Activated T-cell treated with anti-CD3 and anti-CD28 coated beads, Interleukin-2, amount 50 U/mL, for 72 hours (primary cell): ENCODE results near the gene GRIK3. TPM values are rescaled to one million over a fixed set of nuclear protein-coding genes. Genes with fewer than 3 reads are reported as not detected.

Experiments used
- ATAC-seq, 2 donors: fragments of 150-1000 bp; cut with Tn5 transposase; replicated peaks in 1 of 2; 2 replicates each; pipeline ENCODE4 v1.10.0; 2021; ENCODE audit warnings: moderate library complexity in 2 of 2, mild to moderate bottlenecking in 1 of 2
- DNase-seq, 2 donors: peaks; one replicate each; pipeline ENCODE4 v3.0.0; 2021 to 2022; ENCODE audit warnings: mixed read lengths in 1 of 2
- H3K27ac Mint-ChIP-seq: one replicate; pipeline ENCODE4 v1.8.0; 2022; ENCODE audit warnings: mild to moderate bottlenecking, moderate library complexity, mixed read lengths
- H3K27me3 Mint-ChIP-seq: one replicate; pipeline ENCODE4 v1.8.0; 2022; ENCODE audit warnings: low read depth, mixed read lengths
- H3K36me3 Mint-ChIP-seq, 2 donors: one replicate each; pipeline ENCODE4 v1.8.0; 2022; ENCODE audit warnings: mixed read lengths in 2 of 2, mild to moderate bottlenecking in 1 of 2; ENCODE audit not compliant: insufficient read depth in 2 of 2
- H3K4me1 Mint-ChIP-seq: one replicate; pipeline ENCODE4 v1.8.0; 2022; ENCODE audit warnings: low read depth, mixed read lengths
- H3K4me3 Mint-ChIP-seq, 2 donors: one replicate each; pipeline ENCODE4 v1.8.0; 2022; ENCODE audit warnings: mild to moderate bottlenecking in 2 of 2, mixed read lengths in 2 of 2, moderate library complexity in 2 of 2
- H3K9me3 Mint-ChIP-seq, 2 donors: one replicate each; pipeline ENCODE4 v1.8.0; 2022; ENCODE audit warnings: mixed read lengths in 2 of 2
- total RNA-seq, 2 donors: library from RNA; stranded (reverse); gene quantifications; one replicate each; pipeline ENCODE4 v1.2.3, GENCODE V29; 2022

Gene GRIK3
- total RNA-seq, 2 donors from 2014 or later, result not detected

DNA sequence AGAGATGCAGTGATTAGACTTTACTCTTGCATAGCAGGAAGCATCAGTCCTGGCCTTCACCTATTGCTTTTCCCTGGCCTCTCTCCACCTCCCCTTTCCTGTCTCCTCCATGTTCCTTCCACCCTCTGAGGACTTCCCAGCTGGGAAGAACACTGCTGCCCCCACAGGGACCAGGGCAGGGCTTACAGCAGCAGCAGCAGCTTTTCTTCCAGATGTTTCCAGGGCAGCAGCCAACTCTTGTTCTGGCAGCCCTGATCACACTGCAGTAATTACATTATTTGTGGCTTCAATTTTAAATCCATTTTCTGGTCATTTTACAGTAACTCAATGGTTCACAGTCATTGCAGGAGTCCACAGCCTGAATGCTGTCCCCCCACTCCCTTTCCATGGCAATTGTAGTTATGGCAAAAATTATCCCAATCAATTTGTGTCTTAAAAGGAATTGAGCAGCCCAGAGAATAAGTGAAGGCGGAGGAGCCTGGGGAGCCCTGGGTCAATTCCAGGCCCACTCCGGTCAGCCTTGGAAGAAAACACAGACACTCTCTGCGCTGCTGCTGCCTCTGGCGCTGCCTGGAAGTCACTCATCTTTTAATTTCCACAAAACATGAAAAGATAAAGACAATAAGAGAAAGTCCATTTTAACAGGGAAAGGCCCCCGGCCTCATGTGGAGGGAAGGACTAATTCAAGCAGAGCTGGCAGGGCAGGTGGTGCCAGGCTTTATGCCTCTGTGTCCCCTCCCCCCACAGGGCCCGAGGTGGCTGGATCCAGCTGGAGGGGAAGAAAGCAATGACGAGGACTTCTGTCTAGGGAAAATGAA lies 148.6 kb downstream of the GRIK3 start:
- Mint-ChIP-seq H3K4me3 (no peak overlapping the region), H3K27me3 (peaks cover 18% of the 10 kb centered on the region), H3K4me1 (no peaks in the 10 kb centered on the region), H3K27ac (no peak overlapping the region), H3K9me3 (no peaks in the 10 kb centered on the region), H3K36me3 (no peaks in the 10 kb centered on the region)
- DNase-seq (no peak), ATAC-seq (no peak)

DNA sequence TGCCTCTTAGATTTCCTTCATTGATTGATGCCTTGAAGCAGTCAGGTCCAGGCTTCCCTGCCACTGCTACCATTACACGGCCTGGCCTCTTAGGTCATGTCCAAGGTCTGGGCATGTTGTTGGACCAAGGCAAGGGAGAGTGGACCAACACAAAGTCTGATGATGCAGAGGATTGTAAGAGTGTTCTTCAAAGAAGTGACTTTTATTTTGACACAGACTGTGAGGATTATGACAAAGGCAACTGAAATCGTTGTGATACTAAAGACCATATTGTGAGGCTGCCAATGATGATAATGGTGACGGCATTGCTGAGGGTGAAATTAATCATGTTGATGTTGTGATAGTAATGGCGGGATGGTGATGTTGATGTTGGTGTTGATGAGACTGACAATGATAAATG lies 149.5 kb downstream of the GRIK3 start:
- no peak overlapping the region for H3K27ac Mint-ChIP-seq
- ATAC-seq (no peak), DNase-seq (no peak)
- no peaks in the 10 kb centered on the region for H3K4me1 Mint-ChIP-seq
- H3K4me3 Mint-ChIP-seq, result no peak overlapping the region
- no peaks in the 10 kb centered on the region for H3K9me3 Mint-ChIP-seq
- H3K36me3 Mint-ChIP-seq, result no peaks in the 10 kb centered on the region
- H3K27me3 Mint-ChIP-seq, result peaks cover 23% of the 10 kb centered on the region

DNA sequence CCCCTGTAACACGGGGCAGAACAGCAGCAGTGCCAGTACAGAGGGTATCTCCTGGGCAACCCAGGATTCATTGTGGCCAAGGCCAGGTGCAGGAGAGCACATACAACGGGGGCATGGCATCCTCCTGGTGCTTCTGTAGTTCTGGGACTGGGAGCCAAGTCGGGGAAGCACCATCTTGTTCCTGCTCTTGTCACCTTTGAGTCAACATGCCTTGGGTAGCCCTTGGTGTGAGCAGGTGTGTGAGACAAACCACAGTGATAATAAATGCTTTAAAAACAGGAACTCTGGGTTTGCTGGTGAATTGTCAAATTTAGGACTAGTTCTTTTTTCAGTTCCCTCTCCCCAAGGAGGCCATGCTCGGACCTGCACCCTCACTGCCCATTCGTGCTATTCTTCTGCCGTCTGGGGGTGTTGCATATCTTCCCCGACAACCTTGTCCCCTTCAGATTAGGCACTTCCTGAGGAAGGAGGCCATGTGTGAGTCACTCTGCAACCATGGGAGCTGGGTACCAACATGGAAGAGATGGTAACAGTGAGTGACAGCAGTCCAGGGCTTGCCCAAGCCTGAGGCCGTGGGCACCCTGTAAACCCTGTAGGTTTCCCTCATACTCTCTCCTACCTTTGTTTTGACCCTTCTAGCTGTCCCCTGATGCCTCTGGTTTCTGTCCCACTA lies 150.2 kb downstream of the GRIK3 start:
- peaks cover 20% of the 10 kb centered on the region for H3K27me3 Mint-ChIP-seq
- no peak overlapping the region for H3K4me3 Mint-ChIP-seq
- H3K9me3 Mint-ChIP-seq, result no peaks in the 10 kb centered on the region
- no peaks in the 10 kb centered on the region for H3K36me3 Mint-ChIP-seq
- no peak overlapping the region for H3K27ac Mint-ChIP-seq
- no peak for DNase-seq
- no peaks in the 10 kb centered on the region for H3K4me1 Mint-ChIP-seq
- no peak for ATAC-seq

DNA sequence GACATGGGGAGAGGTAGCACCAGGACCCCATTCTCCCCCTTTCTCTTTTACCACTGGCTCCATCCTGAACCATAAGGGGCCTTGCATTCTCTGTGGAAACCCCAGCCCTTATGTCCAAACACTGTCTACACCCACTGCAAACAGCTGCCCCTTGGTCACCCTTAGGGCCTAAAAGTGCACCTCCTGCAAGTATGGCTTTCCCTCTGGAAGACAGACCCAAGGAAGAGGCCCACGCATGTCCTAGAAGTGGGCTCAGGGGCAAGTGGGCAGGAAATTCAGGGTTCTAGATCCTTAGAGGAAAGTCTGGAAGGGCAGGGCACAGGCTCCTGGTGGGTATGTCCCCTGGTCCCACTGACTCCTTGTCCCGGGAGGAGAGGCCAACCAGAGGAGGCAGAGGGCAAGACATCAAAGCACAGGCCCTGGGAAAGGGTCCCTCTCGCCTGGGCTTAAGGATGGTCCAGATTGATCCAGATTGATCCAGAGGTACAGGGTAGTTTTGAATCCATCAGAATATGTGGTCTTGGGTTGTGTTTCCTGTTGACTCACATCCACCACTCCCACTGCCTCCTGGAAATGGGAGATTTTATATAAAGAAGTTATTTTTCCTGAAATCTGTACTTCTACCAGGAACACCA lies 150.9 kb downstream of the GRIK3 start:
- DNase-seq (no peak), ATAC-seq (no peak)
- Mint-ChIP-seq H3K27ac (no peak overlapping the region), H3K27me3 (peaks cover 16% of the 10 kb centered on the region), H3K4me1 (no peaks in the 10 kb centered on the region), H3K4me3 (no peak overlapping the region), H3K36me3 (no peaks in the 10 kb centered on the region), H3K9me3 (no peaks in the 10 kb centered on the region)

DNA sequence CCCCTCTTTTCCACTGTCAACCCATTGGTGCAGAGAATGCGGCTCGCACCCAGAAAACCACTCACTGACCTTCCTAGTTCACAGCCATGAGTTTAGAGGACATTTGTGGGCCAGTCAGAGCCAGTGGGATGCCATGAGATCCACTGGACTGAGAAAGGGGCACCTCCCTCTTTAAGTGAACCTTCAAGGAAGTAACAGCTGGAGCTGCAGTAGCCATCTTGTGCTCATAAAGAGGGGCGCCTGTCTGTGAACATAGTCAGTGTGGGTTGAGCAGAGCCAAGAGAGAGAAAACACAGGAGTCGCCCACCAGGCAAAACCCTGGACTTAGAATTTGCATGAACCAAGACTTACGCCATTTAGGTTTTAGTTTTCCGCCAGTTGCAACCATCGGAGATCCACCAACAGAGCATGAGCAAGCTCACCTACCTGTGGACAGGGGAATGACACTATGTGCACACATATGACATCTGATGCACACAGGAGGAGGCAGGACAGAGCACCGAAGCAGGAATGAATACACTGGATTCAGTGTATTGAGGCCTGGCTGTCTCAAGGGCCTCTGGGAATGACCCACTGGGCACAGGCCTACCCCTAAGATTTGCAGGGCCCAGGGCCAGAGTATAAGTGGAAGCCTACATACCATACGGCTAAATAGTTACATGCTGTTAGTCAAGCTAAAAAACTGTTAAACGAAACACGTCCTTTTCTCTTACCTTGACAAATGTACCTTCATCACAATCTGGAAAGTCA lies 151.6 kb downstream of the GRIK3 start:
- Mint-ChIP-seq H3K27me3 (peaks cover 23% of the 10 kb centered on the region), H3K36me3 (no peaks in the 10 kb centered on the region), H3K4me3 (no peak overlapping the region), H3K27ac (no peak overlapping the region), H3K4me1 (no peaks in the 10 kb centered on the region), H3K9me3 (no peaks in the 10 kb centered on the region)
- DNase-seq (no peak), ATAC-seq (no peak)

DNA sequence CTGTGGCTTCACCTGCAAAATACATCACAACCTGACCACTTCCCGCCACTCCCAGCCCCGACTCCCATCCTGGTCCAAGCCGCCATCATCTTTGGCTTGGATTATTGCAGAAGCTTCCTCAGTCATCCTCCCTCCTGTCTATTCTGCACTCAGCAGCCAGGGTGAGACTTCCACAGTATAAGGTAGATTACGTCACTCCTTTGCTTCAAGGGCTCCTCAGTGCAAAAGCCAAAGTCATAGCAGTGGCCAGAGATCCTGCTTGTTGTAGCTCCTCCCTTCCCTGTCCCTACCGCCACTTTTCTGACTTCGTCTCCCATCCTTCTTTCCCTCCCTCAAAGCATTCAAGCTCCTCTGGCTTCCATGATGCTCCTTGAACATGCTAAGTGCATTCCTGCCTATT lies 152.8 kb downstream of the GRIK3 start:
- no peak overlapping the region for H3K27ac Mint-ChIP-seq
- peaks cover 33% of the 10 kb centered on the region for H3K27me3 Mint-ChIP-seq
- H3K36me3 Mint-ChIP-seq, result no peaks in the 10 kb centered on the region
- no peak overlapping the region for H3K4me3 Mint-ChIP-seq
- DNase-seq, result no peak
- ATAC-seq, result no peak
- H3K9me3 Mint-ChIP-seq, result no peaks in the 10 kb centered on the region
- no peaks in the 10 kb centered on the region for H3K4me1 Mint-ChIP-seq

DNA sequence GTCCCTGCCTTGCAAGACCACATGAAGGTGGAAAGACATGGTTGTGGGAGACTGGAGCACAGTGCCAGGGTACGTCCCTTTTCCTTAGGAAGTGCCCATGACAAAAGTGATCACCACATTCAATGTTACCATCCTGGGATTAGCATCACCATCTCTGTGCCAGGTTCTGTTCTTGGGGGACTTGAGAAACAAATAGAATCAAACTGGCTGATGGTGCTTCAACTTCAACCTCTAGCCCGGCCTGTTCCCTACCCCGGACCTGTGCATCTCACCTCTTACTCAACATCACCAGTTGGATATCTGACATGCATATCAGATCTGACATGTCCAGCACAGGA lies 153.3 kb downstream of the GRIK3 start:
- ATAC-seq (no peak), DNase-seq (no peak)
- Mint-ChIP-seq H3K4me3 (no peak overlapping the region), H3K4me1 (no peaks in the 10 kb centered on the region), H3K27me3 (peaks cover 33% of the 10 kb centered on the region), H3K27ac (no peak overlapping the region), H3K9me3 (no peaks in the 10 kb centered on the region), H3K36me3 (no peaks in the 10 kb centered on the region)

DNA sequence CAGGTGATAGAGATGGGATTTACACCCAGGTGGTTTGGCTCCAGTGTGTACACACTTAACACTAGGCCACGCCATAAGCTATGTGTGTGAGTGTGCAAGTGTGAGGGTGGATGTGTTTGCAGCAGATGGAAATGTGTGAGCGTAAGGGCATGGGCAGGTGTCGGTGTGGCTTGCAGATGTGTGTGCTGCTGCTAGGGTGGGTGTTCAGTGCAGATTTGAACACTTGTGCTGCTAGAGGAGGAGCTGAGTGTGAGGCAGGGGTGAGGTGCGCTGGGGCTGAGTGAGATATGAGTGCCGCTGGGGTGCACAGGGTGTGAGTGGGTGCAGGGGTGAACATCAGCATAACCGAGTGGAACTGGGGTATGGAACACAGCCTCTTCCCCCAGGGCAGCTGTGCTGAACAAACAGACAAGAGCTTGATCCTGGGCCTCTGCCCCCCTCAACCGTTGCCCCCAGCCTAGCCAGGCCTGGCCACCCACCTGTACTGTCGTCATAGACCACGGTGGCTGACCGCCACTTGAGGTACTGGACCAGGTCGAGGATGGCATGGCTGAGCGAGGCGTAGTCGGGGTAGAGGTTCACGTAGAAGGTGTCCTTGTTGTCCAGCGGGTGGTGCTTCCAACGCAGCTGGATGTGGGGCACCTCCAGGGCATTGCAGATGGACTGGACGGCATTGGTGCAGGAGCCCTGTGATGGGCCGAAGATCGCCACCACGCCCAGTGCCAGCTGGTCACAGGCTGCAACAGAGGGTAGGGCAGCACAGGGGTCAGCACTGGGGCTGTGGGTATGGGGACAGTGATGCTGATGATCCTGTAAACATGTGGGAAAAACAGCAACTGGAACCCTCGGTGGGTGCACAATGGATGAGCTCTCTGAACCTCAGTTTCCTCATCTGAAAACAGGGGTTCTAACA lies 153.9 kb downstream of the GRIK3 start:
- no peaks in the 10 kb centered on the region for H3K4me1 Mint-ChIP-seq

DNA sequence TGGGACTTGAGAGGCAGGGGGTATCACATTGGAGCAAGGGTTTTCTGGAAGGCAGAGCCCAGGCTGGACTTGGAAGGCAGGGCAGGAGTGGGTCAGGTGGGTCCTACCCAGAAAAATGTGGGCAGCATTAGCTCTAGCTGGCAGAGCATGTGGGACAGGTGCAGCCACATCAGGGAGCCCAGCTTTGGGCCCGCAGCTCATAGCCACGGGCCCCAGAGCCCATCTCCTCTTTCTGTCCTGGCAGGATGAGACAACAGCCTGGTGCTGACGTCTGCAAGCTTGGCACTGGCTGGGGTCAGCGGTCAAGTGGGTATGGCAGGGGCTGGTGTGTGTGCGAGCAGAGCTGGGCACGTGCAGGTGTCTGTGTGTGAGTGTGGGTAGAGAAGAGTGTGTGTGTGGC lies 154.7 kb downstream of the GRIK3 start:
- DNase-seq (no peak), ATAC-seq (no peak)
- peaks cover 33% of the 10 kb centered on the region for H3K27me3 Mint-ChIP-seq
- no peak overlapping the region for H3K27ac Mint-ChIP-seq
- H3K36me3 Mint-ChIP-seq, result no peaks in the 10 kb centered on the region
- H3K4me1 Mint-ChIP-seq, result no peaks in the 10 kb centered on the region
- H3K4me3 Mint-ChIP-seq, result no peak overlapping the region
- no peaks in the 10 kb centered on the region for H3K9me3 Mint-ChIP-seq

More for the DNA sequence above, 153.9 kb downstream of the GRIK3 start:
- no peak for DNase-seq
- Mint-ChIP-seq H3K4me3 (no peak overlapping the region), H3K9me3 (no peaks in the 10 kb centered on the region), H3K36me3 (no peaks in the 10 kb centered on the region), H3K27ac (no peak overlapping the region), H3K27me3 (peaks cover 33% of the 10 kb centered on the region)
- ATAC-seq, result no peak

DNA sequence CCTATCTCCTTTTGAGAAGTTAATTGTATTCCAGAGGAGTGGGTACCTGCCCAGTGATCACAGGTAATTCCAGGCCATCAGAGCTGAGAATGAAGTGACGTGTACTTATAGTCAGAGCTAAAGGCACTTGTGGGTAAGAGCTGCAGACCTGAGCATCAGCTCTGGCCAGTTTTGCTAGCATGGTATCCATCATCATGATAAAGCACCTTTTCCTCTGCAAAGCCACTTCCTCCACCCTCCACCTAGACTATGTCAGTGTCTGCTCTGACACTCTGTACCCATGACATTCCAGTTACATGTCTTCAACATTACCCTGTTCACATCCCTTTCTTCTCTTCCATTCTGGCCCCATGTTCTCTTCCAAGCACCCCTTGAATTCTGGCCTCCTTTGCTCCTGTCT lies 157.3 kb downstream of the GRIK3 start:
- no peaks in the 10 kb centered on the region for H3K36me3 Mint-ChIP-seq
- no peak for ATAC-seq

DNA sequence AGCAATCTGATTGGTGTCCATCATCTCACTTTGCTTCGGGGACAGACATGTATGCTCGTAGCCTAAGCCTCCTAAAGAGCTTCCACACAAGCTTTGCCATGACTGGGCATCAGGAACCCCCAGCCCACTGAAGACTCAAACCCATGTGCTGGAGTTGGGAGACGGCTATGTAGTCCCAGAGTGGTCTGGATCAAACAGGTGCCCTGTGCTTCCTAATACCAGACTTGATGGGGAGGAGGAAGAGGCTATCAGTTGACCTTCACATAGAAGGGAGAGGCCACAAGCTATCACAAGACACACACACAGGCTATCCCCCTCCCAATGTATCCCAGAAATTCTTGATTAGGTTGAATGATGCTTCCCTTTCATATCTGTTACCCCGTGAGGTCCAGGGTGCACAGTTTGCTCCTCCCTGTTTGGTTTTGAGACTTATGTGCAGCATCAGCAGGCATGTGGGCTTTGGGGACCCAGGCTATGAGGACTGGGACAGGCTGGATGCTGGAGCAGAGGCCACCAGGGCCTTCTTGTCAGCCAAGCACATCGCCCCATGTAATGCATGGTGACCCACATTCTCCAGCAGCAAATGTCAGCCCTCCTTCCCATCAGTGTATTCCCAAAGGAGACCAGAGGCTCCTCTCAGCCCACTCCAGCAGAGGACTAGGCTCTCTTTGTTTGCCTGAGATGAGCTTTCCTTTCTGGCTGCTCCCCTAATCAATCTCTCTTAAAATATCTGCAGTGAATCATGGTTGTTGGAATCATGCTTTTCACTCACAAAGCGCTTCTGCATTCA lies 159.8 kb downstream of the GRIK3 start:
- Mint-ChIP-seq H3K4me1 (no peaks in the 10 kb centered on the region), H3K27ac (no peak overlapping the region), H3K4me3 (no peak overlapping the region), H3K9me3 (no peaks in the 10 kb centered on the region), H3K27me3 (peaks cover 20% of the 10 kb centered on the region), H3K36me3 (no peaks in the 10 kb centered on the region)
- DNase-seq (no peak), ATAC-seq (no peak)

More for the DNA sequence above, 157.3 kb downstream of the GRIK3 start:
- H3K4me3 Mint-ChIP-seq, result no peak overlapping the region
- DNase-seq, result no peak
- no peak overlapping the region for H3K27ac Mint-ChIP-seq
- H3K9me3 Mint-ChIP-seq, result no peaks in the 10 kb centered on the region
- peaks cover 33% of the 10 kb centered on the region for H3K27me3 Mint-ChIP-seq
- H3K4me1 Mint-ChIP-seq, result no peaks in the 10 kb centered on the region

DNA sequence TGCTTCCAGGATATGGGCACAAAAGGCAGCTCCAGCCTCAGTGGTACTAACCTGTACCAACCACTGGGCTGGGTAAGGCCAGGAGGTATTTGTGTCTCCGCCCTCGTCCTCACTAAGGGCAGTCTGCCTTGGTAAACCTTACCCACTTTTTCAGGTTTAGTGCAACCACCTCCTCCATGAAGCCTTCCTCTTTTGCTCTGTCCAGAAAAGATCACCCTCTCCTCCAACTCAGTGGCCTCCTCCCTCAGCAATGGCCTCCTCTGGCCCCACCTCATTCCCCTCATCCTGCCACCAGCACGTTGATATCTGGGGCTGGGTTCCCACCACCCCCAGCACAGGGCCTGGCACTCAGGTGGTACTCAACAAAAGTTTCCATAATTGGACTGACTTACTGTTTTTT lies 161.5 kb downstream of the GRIK3 start:
- Mint-ChIP-seq H3K36me3 (no peaks in the 10 kb centered on the region), H3K27me3 (peaks cover 12% of the 10 kb centered on the region), H3K9me3 (no peaks in the 10 kb centered on the region), H3K4me1 (no peaks in the 10 kb centered on the region), H3K27ac (no peak overlapping the region), H3K4me3 (no peak overlapping the region)
- ATAC-seq, result no peak
- DNase-seq, result no peak
